Parathyroid adenoma (tissue), 2 donors: ENCODE data around the gene IFFO2.

Experiments used
- H2AFZ ChIP-seq: fragments of 300-600 bp; sonication (generic); one replicate; pipeline ENCODE4 v1.7.0; 2017; ENCODE audit warnings: antibody characterized with exemption, mild to moderate bottlenecking
- H3K27ac ChIP-seq: fragments of 300-600 bp; sonication (generic); one replicate; pipeline ENCODE4 v1.7.0; 2017
- H3K27me3 ChIP-seq: fragments of 300-600 bp; sonication (generic); one replicate; pipeline ENCODE4 v1.7.0; 2017; ENCODE audit warnings: low read length; ENCODE audit not compliant: control insufficient read depth, insufficient read depth
- H3K36me3 ChIP-seq: fragments of 300-600 bp; sonication (generic); one replicate; pipeline ENCODE4 v1.7.0; 2017; ENCODE audit warnings: low read length; ENCODE audit not compliant: control insufficient read depth, insufficient read depth
- H3K4me1 ChIP-seq: fragments of 300-600 bp; sonication (generic); one replicate; pipeline ENCODE4 v1.7.0; 2017; ENCODE audit warnings: control low read depth
- H3K4me2 ChIP-seq: fragments of 300-600 bp; sonication (generic); one replicate; pipeline ENCODE4 v1.7.0; 2017; ENCODE audit warnings: low read length
- H3K4me3 ChIP-seq: fragments of 300-600 bp; sonication (generic); one replicate; pipeline ENCODE4 v1.7.0; 2017; ENCODE audit warnings: low read depth, low read length
- H3K79me2 ChIP-seq: fragments of 300-600 bp; sonication (generic); one replicate; pipeline ENCODE4 v1.7.0; 2017; ENCODE audit warnings: control low read depth
- H3K9ac ChIP-seq: fragments of 300-600 bp; sonication (generic); one replicate; pipeline ENCODE4 v1.7.0; 2017; ENCODE audit warnings: mild to moderate bottlenecking
- H3K9me3 ChIP-seq: fragments of 300-600 bp; sonication (generic); one replicate; pipeline ENCODE4 v1.7.0; 2017; ENCODE audit warnings: low read length; ENCODE audit not compliant: control insufficient read depth
- CTCF ChIP-seq: fragments of 300-600 bp; sonication (generic); IDR thresholded peaks from one replicate; pipeline ENCODE4 v1.7.0; 2017; ENCODE audit warnings: antibody characterized with exemption, mild to moderate bottlenecking
- donor health status: primary hyperparathyroidism.

IFFO2 gene

GRCh38 chr1:18954270-18955071, 2.0 kb downstream of the IFFO2 start:
- Histone ChIP-seq H3K4me2 (peak overlapping the region; percentile 79), H3K9me3 (no peaks in the 10 kb centered on the region), H3K27ac (peak overlapping the region; percentile 24), H3K4me3 (peak overlapping the region; percentile 68), H3K4me1 (peaks cover 23% of the 10 kb centered on the region), H2AFZ (no peak overlapping the region), H3K9ac (no peak overlapping the region), H3K79me2 (peaks cover 25% of the 10 kb centered on the region), H3K27me3 (no peaks in the 10 kb centered on the region), H3K36me3 (no peaks in the 10 kb centered on the region)
- TF ChIP-seq CTCF, result no peak

- no peaks in the 10 kb centered on the region for H3K9me3 ChIP-seq
- peaks cover 25% of the 10 kb centered on the region for H3K79me2 ChIP-seq
- H3K4me1 ChIP-seq, result peaks cover 30% of the 10 kb centered on the region
- no peak overlapping the region for H3K9ac ChIP-seq
- TF ChIP-seq CTCF, result no peak
- peak overlapping the region; percentile 24 for H3K27ac ChIP-seq
- H3K4me2 ChIP-seq, result peak overlapping the region; percentile 17
- H3K4me3 ChIP-seq, result no peak overlapping the region
- no peaks in the 10 kb centered on the region for H3K36me3 ChIP-seq
- no peaks in the 10 kb centered on the region for H3K27me3 ChIP-seq
- no peak overlapping the region for H2AFZ ChIP-seq
Measured at GRCh38 chr1:18953731-18954231, 2.7 kb downstream of the IFFO2 start.

GRCh38 chr1:18951818-18952391, 4.6 kb downstream of the IFFO2 start:
- Histone ChIP-seq H3K79me2 (peaks cover 40% of the 10 kb centered on the region), H3K36me3 (no peaks in the 10 kb centered on the region), H3K4me1 (peaks cover 30% of the 10 kb centered on the region), H3K4me2 (no peak overlapping the region), H3K9ac (no peak overlapping the region), H3K27ac (peak overlapping the region; percentile 99), H3K9me3 (no peaks in the 10 kb centered on the region), H2AFZ (no peak overlapping the region), H3K4me3 (no peak overlapping the region), H3K27me3 (no peaks in the 10 kb centered on the region)
- no peak for TF ChIP-seq CTCF

GRCh38 chr1:18951416-18951815, 5.1 kb downstream of the IFFO2 start:
- H3K9me3 ChIP-seq, result no peaks in the 10 kb centered on the region
- peak overlapping the region; percentile 76 for H3K4me2 ChIP-seq
- no peak overlapping the region for H3K4me3 ChIP-seq
- H3K36me3 ChIP-seq, result no peaks in the 10 kb centered on the region
- H3K27me3 ChIP-seq, result no peaks in the 10 kb centered on the region
- TF ChIP-seq CTCF, result no peak
- peak overlapping the region; percentile 99 for H3K27ac ChIP-seq
- H3K9ac ChIP-seq, result no peak overlapping the region
- H3K79me2 ChIP-seq, result peaks cover 43% of the 10 kb centered on the region
- no peak overlapping the region for H2AFZ ChIP-seq
- peaks cover 30% of the 10 kb centered on the region for H3K4me1 ChIP-seq
